ENCODE measurements around the gene PHACTR4. TPM values are rescaled to one million over a fixed set of nuclear protein-coding genes. Genes with fewer than 3 reads are reported as not detected.

PHACTR4 gene
- total and polyA plus RNA-seq, 2 donors (not counting 3 experiments of a cell fraction or from before 2014, with no cell fraction given): 25.4 to 61.0 TPM

DNA sequence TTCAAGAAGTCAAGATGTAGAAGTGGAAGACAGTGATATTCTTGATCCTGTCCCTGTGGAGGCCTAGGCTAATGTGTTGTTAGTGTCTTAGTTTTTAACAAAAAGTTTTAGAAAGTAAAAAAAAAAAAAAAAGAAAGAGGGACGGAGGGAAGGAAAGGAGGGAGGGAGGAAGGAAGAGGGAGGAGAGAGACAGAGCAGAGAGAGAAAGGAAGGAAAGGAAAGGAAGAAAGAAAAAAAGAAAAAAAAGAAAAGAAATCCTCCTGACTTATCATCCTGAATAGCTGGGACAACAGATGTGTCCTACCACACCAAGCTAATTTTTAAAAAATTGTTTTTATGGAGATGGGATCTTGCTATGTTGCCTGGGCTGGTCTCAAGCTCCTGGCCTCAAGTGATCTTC, 24.6 kb downstream of the PHACTR4 start:
- peaks cover 4% of the 10 kb centered on the region for H3K4me1 ChIP-seq (ENCODE audit: control insufficient read depth, extremely low read depth, insufficient read depth, low read length)
- H3K79me2 ChIP-seq (ENCODE audit: control insufficient read depth, insufficient read depth, low read length): peaks cover 20% of the 10 kb centered on the region
- no peaks in the 10 kb centered on the region for H3K9me3 ChIP-seq (replicated peaks; ENCODE audit: control insufficient read depth, insufficient read depth, low read length)
- H4K20me1 ChIP-seq (replicated peaks; ENCODE audit: control insufficient read depth, extremely low read depth, insufficient read depth, low read length): no peaks in the 10 kb centered on the region
- no peak overlapping the region for H3K27ac ChIP-seq (ENCODE audit: insufficient read depth, low read depth, low read length)
- no peaks in the 10 kb centered on the region for H3K9me1 ChIP-seq (replicated peaks; ENCODE audit: control insufficient read depth, extremely low read depth, insufficient read depth, low read length)
- BruUV-seq (replicated peaks): no TSS peak
- DNase-seq (ENCODE audit: low read depth, low spot score) (no peak), FAIRE-seq (no peak)
- H3K4me2 ChIP-seq (ENCODE audit: insufficient read depth, low read length): no peak overlapping the region
- no peaks in the 10 kb centered on the region for H3K27me3 ChIP-seq (ENCODE audit: control insufficient read depth in 2 of 2, insufficient read depth in 2 of 2, low read length in 2 of 2)
- H2AFZ ChIP-seq (ENCODE audit: low read depth, low read length): no peak overlapping the region
- ChIA-PET CTCF (interaction anchor here (1.3 kb wide), 1 partner anchor 34 kb away, joined by 6 read pairs; no protein-coding TSS in a partner anchor), POLR2A (interaction anchor here (0.7 kb wide), 1 partner anchor 70 kb away, joined by 3 read pairs; no protein-coding TSS in a partner anchor)
- H3K36me3 ChIP-seq (ENCODE audit: control insufficient read depth in 2 of 2, extremely low read depth in 1 of 2, insufficient read depth in 2 of 2, low read length in 2 of 2): no peaks in the 10 kb centered on the region
- H3K9ac ChIP-seq (replicated peaks; ENCODE audit: extremely low read depth, insufficient read depth, low read length): no peak overlapping the region
- intact Hi-C loops (cut with micrococcal nuclease): no loop called here
- no peak overlapping the region for H3K4me3 ChIP-seq (replicated peaks in 1 of 3; ENCODE audit: insufficient read depth in 1 of 3, low read depth in 1 of 3, low read length in 3 of 3)
- TF ChIP-seq CTCF (IDR thresholded peaks at IDR 0.05; ENCODE audit: extremely low read depth in 1 of 2, insufficient read depth in 1 of 2, low read depth in 1 of 2, low read length in 2 of 2): no peak
- TF ChIP-seq GATA2 (IDR thresholded peaks at IDR 0.05; ENCODE audit: insufficient read depth, insufficient read length, low read depth, low read length): no peak
- TF ChIP-seq POLR2AphosphoS5 (IDR thresholded peaks at IDR 0.05; ENCODE audit: insufficient read depth, low read depth, low read length): no peak
- dilution Hi-C loops (cut with MboI; ENCODE audit: extremely low pct_ligation_motif_present, low sequenced_read_pairs): no loop called here

DNA sequence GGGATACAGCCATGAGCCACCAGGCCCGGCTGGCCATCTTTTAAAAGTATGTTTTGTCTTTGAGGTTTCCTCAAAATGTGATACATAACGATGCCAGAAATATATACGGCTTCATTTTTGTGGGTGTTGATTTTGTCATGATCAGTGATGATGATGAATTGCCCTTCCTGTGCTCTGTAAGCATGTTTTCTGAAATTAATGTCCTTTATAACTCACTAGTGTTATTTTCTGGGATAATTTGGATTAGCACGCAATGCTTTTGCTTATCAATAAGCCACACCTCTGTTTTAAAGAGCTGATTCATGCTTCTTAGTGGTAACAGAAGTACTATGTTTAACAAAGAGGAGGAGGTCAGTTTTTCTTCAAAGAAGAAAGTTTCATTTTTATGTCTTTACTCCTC, 25.6 kb downstream of the PHACTR4 start:
- Histone ChIP-seq H3K9me1 (replicated peaks; ENCODE audit: control insufficient read depth, extremely low read depth, insufficient read depth, low read length) (no peaks in the 10 kb centered on the region), H3K27me3 (ENCODE audit: control insufficient read depth in 2 of 2, insufficient read depth in 2 of 2, low read length in 2 of 2) (no peaks in the 10 kb centered on the region), H3K79me2 (ENCODE audit: control insufficient read depth, insufficient read depth, low read length) (peaks cover 15% of the 10 kb centered on the region), H3K9me3 (replicated peaks; ENCODE audit: control insufficient read depth, insufficient read depth, low read length) (no peaks in the 10 kb centered on the region), H4K20me1 (replicated peaks; ENCODE audit: control insufficient read depth, extremely low read depth, insufficient read depth, low read length) (no peaks in the 10 kb centered on the region), H3K9ac (replicated peaks; ENCODE audit: extremely low read depth, insufficient read depth, low read length) (no peak overlapping the region), H3K27ac (ENCODE audit: insufficient read depth, low read depth, low read length) (no peak overlapping the region), H3K4me2 (ENCODE audit: insufficient read depth, low read length) (no peak overlapping the region), H3K4me3 (replicated peaks in 1 of 3; ENCODE audit: insufficient read depth in 1 of 3, low read depth in 1 of 3, low read length in 3 of 3) (no peak overlapping the region), H2AFZ (ENCODE audit: low read depth, low read length) (no peak overlapping the region), H3K4me1 (ENCODE audit: control insufficient read depth, extremely low read depth, insufficient read depth, low read length) (peaks cover 4% of the 10 kb centered on the region), H3K36me3 (ENCODE audit: control insufficient read depth in 2 of 2, extremely low read depth in 1 of 2, insufficient read depth in 2 of 2, low read length in 2 of 2) (no peaks in the 10 kb centered on the region)
- TF ChIP-seq JUN (IDR thresholded peaks at IDR 0.05; ENCODE audit: borderline replicate concordance, insufficient read depth, insufficient read length, low read depth) (no peak), MYC (IDR thresholded peaks at IDR 0.05; ENCODE audit: low read depth, low read length) (no peak), EZH2 (IDR thresholded peaks at IDR 0.05; ENCODE audit: borderline replicate concordance, low read depth, low read length, severe bottlenecking) (no peak), FOS (IDR thresholded peaks at IDR 0.05; ENCODE audit: borderline replicate concordance, insufficient read depth, low read length) (no peak), GATA2 (IDR thresholded peaks at IDR 0.05; ENCODE audit: insufficient read depth, insufficient read length, low read depth, low read length) (no peak), CTCF (IDR thresholded peaks at IDR 0.05; ENCODE audit: extremely low read depth in 1 of 2, insufficient read depth in 1 of 2, low read depth in 1 of 2, low read length in 2 of 2) (no peak), POLR2A (IDR thresholded peaks at IDR 0.05; ENCODE audit: low read depth, low read length) (no peak)
- TF ChIP-seq, protein P1, sequence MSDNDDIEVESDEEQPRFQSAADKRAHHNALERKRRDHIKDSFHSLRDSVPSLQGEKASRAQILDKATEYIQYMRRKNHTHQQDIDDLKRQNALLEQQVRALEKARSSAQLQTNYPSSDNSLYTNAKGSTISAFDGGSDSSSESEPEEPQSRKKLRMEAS (IDR thresholded peaks at IDR 0.05; ENCODE audit: insufficient read depth, insufficient read length): no peak
- peak; percentile 18 for FAIRE-seq
- no peak for DNase-seq (ENCODE audit: low read depth, low spot score)
- no TSS peak for BruUV-seq (replicated peaks)
- CTCF ChIA-PET: interaction anchor here (0.9 kb wide), 1 partner anchor 20 kb away, joined by 3 read pairs; no protein-coding TSS in a partner anchor
- intact Hi-C loops (cut with micrococcal nuclease): no loop called here
- POLR2A ChIA-PET: interaction anchor here (0.7 kb wide), 1 partner anchor 186 kb away, joined by 4 read pairs; no protein-coding TSS in a partner anchor
- dilution Hi-C loops (cut with MboI; ENCODE audit: extremely low pct_ligation_motif_present, low sequenced_read_pairs): no loop called here

All from endothelial cell of umbilical vein (primary cell).